Muscle layer of colon (tissue), 2 donors: ENCODE measurements around the gene AGA.

Experiments used
- H3K27ac ChIP-seq: one replicate; pipeline ENCODE4 v1.7.0; 2013; ENCODE audit warnings: low read depth, mild to moderate bottlenecking, low read length, moderate library complexity
- H3K27me3 ChIP-seq, 2 donors: one replicate each; pipeline ENCODE4 v1.7.0; 2013; ENCODE audit warnings: low read length in 2 of 2, mild to moderate bottlenecking in 2 of 2; ENCODE audit not compliant: insufficient read depth in 2 of 2, control insufficient read depth in 1 of 2
- H3K36me3 ChIP-seq: one replicate; pipeline ENCODE4 v1.7.0; 2013; ENCODE audit warnings: mild to moderate bottlenecking, low read length; ENCODE audit not compliant: insufficient read depth
- H3K4me1 ChIP-seq: one replicate; pipeline ENCODE4 v1.7.0; 2013; ENCODE audit warnings: mild to moderate bottlenecking, low read length; ENCODE audit not compliant: insufficient read depth
- H3K4me3 ChIP-seq, 2 donors: one replicate each; pipeline ENCODE4 v1.7.0; 2013; ENCODE audit warnings: low read length in 2 of 2, low read depth in 1 of 2, mild to moderate bottlenecking in 1 of 2, moderate library complexity in 1 of 2
- H3K9ac ChIP-seq: one replicate; pipeline ENCODE4 v1.7.0; 2013; ENCODE audit warnings: low read length
- H3K9me3 ChIP-seq: one replicate; pipeline ENCODE4 v1.7.0; 2013; ENCODE audit warnings: mild to moderate bottlenecking, low read length
- donor health status: abdominal sarcoma.
- donor health status: Adenocarcinoma of cecum.

The AGA gene

DNA sequence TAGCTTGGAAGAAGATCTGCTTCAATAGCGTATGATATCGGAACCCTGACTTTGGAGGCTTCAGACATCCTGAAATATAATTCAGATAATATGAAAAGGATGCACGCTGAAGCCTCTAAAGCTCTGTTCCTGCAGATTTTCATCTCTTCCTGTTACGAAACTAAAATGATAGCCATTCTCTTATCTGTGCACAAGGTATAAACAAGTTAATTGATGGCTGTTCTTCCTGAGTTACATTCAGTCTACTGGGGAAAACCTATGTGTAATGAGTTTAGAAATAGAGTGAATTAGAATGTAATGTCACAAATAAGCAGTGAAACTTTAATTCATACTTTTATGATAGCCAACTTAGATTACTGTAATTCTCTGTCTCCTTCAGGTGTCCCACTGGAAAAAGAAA is 36.8 kb upstream of the AGA start:
- Histone ChIP-seq H3K27ac (no peak overlapping the region), H3K4me1 (no peaks in the 10 kb centered on the region), H3K9me3 (no peaks in the 10 kb centered on the region), H3K4me3 (no peak overlapping the region), H3K9ac (no peak overlapping the region), H3K27me3 (no peaks in the 10 kb centered on the region), H3K36me3 (no peaks in the 10 kb centered on the region)

DNA sequence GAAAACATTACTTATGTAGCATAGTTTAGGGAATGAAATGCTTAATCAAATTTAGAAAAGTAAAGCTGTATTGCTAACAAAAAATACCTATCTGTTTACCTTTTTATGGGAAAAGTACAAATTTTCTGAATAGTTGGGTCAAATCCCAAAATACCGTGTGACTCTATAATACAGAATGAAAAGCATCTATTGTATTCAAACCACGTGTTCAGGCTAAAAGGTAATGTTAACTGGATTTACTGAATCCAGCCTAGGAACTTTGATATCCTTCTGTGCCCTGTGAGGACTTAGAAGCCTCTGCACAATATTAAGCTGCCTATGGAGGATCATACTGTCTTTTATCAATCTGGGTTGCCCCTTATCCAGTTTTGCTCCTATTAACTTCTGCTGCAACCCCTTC is 36.3 kb upstream of the AGA start:
- H3K4me3 ChIP-seq = no peak overlapping the region
- no peak overlapping the region for H3K9ac ChIP-seq
- no peaks in the 10 kb centered on the region for H3K27me3 ChIP-seq
- H3K4me1 ChIP-seq = no peaks in the 10 kb centered on the region
- H3K9me3 ChIP-seq = no peaks in the 10 kb centered on the region
- H3K27ac ChIP-seq = no peak overlapping the region
- H3K36me3 ChIP-seq = no peaks in the 10 kb centered on the region

- no peak overlapping the region for H3K9ac ChIP-seq
- H3K36me3 ChIP-seq = no peaks in the 10 kb centered on the region
- H3K4me3 ChIP-seq = no peak overlapping the region
- no peaks in the 10 kb centered on the region for H3K27me3 ChIP-seq
- H3K9me3 ChIP-seq = no peaks in the 10 kb centered on the region
- H3K27ac ChIP-seq = no peak overlapping the region
- H3K4me1 ChIP-seq = no peaks in the 10 kb centered on the region
Observed at GRCh38 chr4:177473991-177474390, 31.8 kb upstream of the AGA start.

DNA sequence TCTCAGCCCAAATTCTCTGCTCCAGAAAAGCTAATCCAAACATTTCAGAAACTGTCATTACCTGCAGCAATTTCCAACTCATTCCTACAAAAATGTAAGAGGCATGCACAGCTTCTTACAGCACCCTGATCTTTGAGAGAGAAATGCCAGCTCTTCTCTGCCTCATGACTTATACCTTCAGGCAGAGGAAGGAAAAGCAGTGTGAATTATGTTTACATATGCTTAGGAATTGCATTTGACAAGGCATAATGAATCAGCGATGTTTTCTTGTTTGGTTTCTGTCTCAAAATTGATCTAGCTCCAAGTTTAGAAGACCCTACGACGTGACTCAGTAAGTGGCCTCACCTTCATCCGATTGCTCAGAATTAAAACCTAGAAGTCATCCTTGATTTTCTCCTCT is 21.8 kb upstream of the AGA start:
- no peaks in the 10 kb centered on the region for H3K9me3 ChIP-seq
- no peaks in the 10 kb centered on the region for H3K27me3 ChIP-seq
- no peak overlapping the region for H3K27ac ChIP-seq
- no peaks in the 10 kb centered on the region for H3K4me1 ChIP-seq
- H3K4me3 ChIP-seq = no peak overlapping the region
- no peaks in the 10 kb centered on the region for H3K36me3 ChIP-seq
- no peak overlapping the region for H3K9ac ChIP-seq

DNA sequence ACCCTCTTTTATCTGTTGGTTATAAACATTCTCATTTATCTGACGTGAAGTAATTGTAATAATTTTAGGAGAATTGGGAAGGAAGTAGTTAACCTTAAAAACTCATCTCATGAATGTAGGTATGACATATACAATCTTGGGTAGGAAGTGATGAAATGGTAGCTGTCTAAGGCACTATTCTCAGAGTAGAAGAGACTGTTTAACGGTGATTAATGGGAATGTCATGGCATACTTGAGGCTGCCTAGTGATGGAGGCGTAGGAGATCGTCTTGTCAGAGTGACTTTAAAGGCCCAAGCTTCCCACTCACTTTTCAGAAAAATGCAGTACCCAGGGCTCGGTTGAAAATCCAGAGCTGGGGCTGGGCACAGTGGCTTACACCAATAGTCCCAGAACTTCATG is 19.4 kb upstream of the AGA start:
- Histone ChIP-seq H3K27ac (no peak overlapping the region), H3K9me3 (no peaks in the 10 kb centered on the region), H3K27me3 (no peaks in the 10 kb centered on the region)

DNA sequence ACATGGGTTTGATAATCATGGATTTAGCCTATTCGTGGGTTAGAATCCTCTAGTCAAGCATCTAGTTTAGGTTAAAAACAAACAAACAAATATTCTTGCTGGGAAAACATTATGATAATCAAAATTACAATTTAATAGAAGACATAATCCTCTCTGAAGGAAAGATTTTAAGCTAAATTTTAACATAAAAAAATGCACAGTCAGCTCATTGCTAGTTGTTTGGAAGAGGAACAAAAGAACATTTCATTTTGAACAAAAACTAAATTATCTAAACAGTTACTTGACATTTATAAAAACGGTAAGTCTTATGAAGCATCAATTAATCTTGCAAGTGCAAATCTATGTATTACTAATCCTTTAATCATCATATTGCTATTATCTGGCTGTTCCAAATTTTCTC is 18.2 kb upstream of the AGA start:
- Histone ChIP-seq H3K36me3 (no peaks in the 10 kb centered on the region), H3K9ac (no peak overlapping the region), H3K27me3 (no peaks in the 10 kb centered on the region), H3K9me3 (no peaks in the 10 kb centered on the region), H3K4me1 (no peaks in the 10 kb centered on the region), H3K27ac (no peak overlapping the region), H3K4me3 (no peak overlapping the region)

More for the DNA sequence above, 19.4 kb upstream of the AGA start:
- Histone ChIP-seq H3K9ac (no peak overlapping the region), H3K4me1 (no peaks in the 10 kb centered on the region), H3K4me3 (no peak overlapping the region), H3K36me3 (no peaks in the 10 kb centered on the region)

DNA sequence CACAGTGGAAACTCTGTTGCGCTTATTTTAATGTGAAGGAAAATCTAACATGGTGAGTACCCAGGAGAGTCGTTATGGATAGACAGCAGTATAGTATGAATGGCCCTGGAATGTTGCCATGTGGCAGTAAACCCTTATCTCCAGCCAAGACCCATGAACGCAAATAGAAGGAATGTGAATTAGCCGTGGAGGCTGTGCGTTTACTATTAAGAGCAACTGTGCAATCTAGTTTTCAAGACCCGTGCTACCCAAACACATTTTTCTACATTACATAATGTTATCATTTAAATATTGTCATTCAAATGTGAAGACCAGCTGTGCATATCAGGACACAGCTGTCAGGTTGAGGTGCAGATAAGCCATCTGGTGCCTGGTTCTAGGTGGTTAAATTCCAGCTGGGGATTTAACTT is 13.3 kb upstream of the AGA start:
- Histone ChIP-seq H3K9me3 (no peaks in the 10 kb centered on the region), H3K4me3 (no peak overlapping the region), H3K27me3 (no peaks in the 10 kb centered on the region), H3K36me3 (no peaks in the 10 kb centered on the region), H3K9ac (no peak overlapping the region), H3K27ac (no peak overlapping the region), H3K4me1 (no peaks in the 10 kb centered on the region)

DNA sequence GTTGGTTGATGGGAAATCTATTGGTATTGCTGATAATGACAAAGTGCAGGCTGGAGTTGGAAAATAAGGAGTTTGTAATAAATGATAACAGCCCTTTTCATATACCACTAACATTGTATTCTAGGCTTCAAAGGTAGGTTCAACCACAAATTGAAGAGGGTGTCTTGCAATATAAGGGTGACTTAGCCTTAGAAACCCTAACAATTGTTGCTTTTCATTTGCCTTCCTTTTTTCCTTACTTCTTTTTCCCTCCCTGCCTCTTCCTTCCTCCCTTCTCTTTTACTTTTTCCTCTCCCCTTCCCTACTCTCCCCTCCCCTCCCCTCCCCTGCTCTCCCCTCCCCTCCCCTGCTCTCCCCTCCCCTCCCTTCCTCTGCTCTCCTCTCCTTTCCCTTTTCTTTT is 10.9 kb upstream of the AGA start:
- Histone ChIP-seq H3K4me1 (no peaks in the 10 kb centered on the region), H3K9ac (no peak overlapping the region), H3K9me3 (no peaks in the 10 kb centered on the region), H3K27me3 (no peaks in the 10 kb centered on the region), H3K27ac (no peak overlapping the region), H3K36me3 (no peaks in the 10 kb centered on the region), H3K4me3 (no peak overlapping the region)

DNA sequence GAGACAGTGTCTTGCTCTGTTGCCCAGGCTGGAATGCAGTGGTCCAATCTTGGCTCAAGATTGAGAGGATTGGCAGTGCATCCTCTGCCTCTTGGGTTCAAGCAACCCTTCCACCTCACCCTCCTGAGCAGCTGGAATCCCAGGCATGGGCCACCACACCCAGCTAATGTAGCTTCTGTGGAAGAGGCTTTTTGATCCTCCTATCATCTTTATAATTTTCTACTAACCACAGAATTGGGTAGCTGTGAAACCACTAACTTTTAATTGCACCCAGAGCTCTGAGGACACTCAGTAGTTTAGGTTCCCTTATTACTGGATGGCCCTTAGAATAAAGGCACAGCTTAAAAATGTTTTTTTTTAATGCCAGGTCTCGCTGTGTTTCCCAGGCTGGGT is 8.9 kb upstream of the AGA start:
- H3K27ac ChIP-seq = no peak overlapping the region
- H3K9me3 ChIP-seq = no peaks in the 10 kb centered on the region
- no peak overlapping the region for H3K9ac ChIP-seq
- H3K36me3 ChIP-seq = no peaks in the 10 kb centered on the region
- no peak overlapping the region for H3K4me3 ChIP-seq
- no peaks in the 10 kb centered on the region for H3K4me1 ChIP-seq
- no peaks in the 10 kb centered on the region for H3K27me3 ChIP-seq

GRCh38 chr4:177450426-177451107 is 8.3 kb upstream of the AGA start:
- no peaks in the 10 kb centered on the region for H3K9me3 ChIP-seq
- no peaks in the 10 kb centered on the region for H3K27me3 ChIP-seq
- H3K4me1 ChIP-seq = no peaks in the 10 kb centered on the region
- H3K36me3 ChIP-seq = no peaks in the 10 kb centered on the region
- no peak overlapping the region for H3K9ac ChIP-seq
- no peak overlapping the region for H3K27ac ChIP-seq
- H3K4me3 ChIP-seq = no peak overlapping the region

- Histone ChIP-seq H3K36me3 (no peaks in the 10 kb centered on the region), H3K9me3 (no peaks in the 10 kb centered on the region), H3K4me1 (no peaks in the 10 kb centered on the region), H3K9ac (no peak overlapping the region), H3K27me3 (no peaks in the 10 kb centered on the region), H3K4me3 (no peak overlapping the region), H3K27ac (no peak overlapping the region)
Observed at GRCh38 chr4:177448850-177449249, 6.6 kb upstream of the AGA start.

- H3K36me3 ChIP-seq = no peaks in the 10 kb centered on the region
- no peak overlapping the region for H3K4me3 ChIP-seq
- no peaks in the 10 kb centered on the region for H3K4me1 ChIP-seq
- no peaks in the 10 kb centered on the region for H3K9me3 ChIP-seq
- H3K27me3 ChIP-seq = no peaks in the 10 kb centered on the region
- no peak overlapping the region for H3K9ac ChIP-seq
- H3K27ac ChIP-seq = no peak overlapping the region
Observed at GRCh38 chr4:177447417-177448004, 5.3 kb upstream of the AGA start.
